ENCODE measurements around the gene SUN1.

Gene SUN1

DNA sequence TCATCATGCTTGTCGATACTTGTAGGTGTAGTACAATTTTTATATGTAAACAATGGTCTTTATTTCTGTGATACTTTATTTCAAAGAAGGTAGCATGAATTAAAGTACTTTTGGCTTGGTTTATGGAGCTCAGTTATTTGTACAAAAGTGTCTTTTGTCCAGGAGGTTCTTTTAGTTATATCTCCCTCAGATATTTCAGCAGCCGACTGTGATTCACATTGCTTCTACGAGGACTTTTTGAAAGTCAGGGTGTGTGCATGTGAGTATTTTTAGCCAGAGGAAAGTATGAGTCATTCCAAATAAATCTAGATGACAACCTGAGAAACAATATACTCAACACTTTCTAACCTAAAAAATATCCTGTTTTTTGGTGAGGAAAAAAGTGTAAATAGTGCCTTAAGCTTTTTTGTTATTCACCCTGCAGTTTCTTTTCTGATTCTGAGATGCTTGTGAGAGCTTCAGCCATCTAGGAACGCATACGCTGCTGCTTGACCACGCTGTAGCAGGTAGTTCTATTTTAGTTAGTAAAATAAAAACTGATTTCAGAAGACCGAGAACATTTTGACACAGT lies 595 bp upstream of the SUN1 start:
- peak; percentile 67 for DNase-seq (ENCODE audit: extremely low read depth, low read depth)
- TF ChIP-seq, protein P1, sequence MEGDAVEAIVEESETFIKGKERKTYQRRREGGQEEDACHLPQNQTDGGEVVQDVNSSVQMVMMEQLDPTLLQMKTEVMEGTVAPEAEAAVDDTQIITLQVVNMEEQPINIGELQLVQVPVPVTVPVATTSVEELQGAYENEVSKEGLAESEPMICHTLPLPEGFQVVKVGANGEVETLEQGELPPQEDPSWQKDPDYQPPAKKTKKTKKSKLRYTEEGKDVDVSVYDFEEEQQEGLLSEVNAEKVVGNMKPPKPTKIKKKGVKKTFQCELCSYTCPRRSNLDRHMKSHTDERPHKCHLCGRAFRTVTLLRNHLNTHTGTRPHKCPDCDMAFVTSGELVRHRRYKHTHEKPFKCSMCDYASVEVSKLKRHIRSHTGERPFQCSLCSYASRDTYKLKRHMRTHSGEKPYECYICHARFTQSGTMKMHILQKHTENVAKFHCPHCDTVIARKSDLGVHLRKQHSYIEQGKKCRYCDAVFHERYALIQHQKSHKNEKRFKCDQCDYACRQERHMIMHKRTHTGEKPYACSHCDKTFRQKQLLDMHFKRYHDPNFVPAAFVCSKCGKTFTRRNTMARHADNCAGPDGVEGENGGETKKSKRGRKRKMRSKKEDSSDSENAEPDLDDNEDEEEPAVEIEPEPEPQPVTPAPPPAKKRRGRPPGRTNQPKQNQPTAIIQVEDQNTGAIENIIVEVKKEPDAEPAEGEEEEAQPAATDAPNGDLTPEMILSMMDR (IDR thresholded peaks at IDR 0.05; ENCODE audit: low read depth, low read length), result no peak

DNA sequence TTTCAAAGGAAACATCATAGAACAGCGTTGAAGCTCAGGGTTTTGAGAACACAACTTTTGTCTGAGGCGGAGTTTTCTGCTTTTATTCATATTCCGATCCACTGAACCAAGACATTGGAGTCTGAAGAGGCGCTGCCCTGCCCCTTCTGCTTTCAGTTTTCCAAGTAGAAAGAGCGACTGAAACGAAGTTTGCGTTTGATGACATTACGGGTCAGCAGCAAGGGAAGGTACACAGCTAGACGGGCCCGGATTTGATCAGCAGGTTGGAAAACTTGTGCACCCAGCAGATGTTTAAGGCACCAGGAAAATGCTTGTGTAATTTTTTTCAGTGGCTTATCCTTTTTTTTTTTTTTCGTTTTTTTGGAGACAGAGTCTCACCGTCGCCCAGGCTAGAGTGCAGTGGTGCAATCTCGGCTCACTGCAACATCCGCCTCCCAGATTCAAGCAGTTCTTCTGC lies 720 bp downstream of the SUN1 start:
- TF ChIP-seq, protein P1 (IDR thresholded peaks at IDR 0.05; ENCODE audit: low read depth, low read length), result no peak
- DNase-seq (ENCODE audit: extremely low read depth, low read depth), result no peak

DNA sequence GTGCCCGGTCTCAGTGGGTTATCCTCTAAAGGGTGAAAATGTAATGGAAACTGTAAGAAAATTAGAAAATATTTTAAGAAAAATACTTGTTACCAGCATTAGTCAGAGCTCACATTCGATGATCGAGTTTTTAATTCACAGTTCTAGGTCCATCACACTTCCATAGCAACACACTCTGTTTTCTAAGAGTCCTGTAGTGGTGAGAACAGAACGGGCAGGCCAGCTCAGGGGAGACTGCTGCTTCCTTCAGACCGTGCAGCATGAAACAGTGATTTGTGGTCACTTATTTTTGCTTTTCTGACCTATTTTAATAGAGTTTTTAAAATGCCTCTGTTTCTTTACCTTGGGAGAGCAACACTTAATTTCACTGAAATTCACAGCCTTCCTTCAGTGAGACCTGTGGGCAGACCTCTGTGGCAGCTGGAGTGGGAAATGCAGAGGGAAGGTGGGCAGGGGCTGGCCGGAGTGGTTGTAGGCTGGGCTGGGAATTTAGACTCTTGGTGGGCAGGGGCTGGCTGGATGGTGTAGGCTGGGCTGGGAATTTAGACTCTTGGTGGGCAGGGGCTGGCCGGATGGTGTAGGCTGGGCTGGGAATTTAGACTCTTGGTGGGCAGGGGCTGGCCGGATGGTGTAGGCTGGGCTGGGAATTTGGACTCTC lies 1.5 kb downstream of the SUN1 start:
- TF ChIP-seq, protein P1 (IDR thresholded peaks at IDR 0.05; ENCODE audit: low read depth, low read length), result no peak
- no peak for DNase-seq (ENCODE audit: extremely low read depth, low read depth)

DNA sequence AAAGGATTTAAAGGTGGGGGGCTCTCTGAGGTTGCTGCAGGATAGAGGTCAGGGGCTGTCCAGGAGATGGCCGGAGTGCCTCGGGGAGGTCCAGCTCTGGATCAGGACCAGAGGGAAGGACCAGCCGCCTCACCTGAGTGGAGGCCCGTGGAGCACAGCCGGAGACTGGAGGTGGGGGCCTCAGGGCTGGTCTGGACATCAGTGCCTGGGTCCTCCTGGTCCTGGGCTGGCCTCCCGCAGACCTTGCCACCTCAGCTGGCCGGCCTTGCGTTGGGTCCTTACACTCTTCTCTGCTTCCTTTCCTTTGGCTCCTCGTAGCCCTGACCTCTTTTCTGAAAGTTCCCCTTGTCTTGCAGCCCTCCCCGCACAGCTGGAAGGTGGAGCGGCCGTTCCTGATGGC lies 2.0 kb downstream of the SUN1 start:
- TF ChIP-seq, protein P1 (IDR thresholded peaks at IDR 0.05; ENCODE audit: low read depth, low read length), result no peak
- DNase-seq (ENCODE audit: extremely low read depth, low read depth), result no peak

DNA sequence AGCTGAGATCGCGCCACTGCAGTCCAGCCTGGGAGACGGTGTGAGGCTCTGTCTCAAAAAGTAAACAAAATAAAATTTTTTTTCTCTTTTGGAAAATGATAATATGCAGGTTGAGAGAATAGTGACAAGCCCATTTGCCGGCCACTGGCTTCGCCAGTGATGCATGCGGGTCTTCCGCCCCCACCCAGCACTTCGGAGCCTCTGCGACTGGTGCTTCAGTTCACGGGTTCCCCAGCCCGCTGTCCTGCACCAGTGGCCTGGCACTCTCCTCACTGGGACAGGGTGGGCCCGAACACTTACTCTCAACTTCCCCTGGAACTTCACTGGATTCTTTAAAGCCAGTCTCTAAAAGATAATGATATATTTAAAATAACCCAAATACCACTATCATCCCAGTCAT lies 2.7 kb downstream of the SUN1 start:
- TF ChIP-seq, protein P1 (IDR thresholded peaks at IDR 0.05; ENCODE audit: low read depth, low read length), result no peak
- no peak for DNase-seq (ENCODE audit: extremely low read depth, low read depth)

DNA sequence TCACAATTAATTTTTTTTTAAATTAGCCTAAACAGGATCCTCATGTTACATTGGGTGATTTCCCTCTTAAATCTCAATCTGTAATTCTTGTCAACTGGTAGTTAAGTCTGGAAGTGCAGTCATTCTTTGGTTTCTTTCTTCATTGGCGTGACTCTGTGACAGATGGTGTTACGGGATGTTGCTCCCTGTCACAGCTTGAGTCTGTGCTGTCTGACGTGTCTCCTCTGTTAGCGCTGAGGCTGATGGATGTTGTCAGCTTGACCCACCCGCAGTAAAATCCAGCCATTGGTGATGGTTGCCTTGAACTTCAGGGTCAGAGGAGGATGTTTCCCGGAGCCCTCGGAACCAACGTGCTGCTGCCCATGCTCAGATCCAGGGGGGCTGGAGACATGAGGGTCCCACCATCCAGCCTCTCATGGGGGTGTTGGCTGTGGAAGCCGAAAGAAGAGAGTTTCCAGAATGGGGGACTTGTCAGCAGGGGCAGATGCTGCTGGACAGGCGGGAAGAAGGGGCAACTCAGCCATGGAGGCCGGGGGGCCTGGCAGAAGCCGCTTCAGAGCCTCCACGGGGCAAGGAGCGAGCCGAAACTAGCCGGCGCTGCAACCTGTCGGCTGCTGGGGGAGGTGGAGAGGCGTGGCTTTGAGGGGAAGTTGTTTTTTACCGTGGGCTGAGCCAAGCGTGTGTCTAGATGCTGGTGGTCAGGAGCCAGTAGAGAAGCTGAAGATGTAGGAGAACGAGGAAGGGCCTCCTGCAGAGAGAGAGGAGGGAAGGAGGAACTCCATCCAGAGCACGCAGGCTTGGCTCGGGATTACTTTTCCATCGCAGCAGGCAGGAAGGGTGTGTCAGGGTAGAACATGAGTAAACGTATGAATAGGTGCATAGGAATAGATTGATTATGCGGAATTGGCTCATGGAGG lies 3.5 kb downstream of the SUN1 start:
- no peak for DNase-seq (ENCODE audit: extremely low read depth, low read depth)
- TF ChIP-seq, protein P1 (IDR thresholded peaks at IDR 0.05; ENCODE audit: low read depth, low read length), result no peak

DNA sequence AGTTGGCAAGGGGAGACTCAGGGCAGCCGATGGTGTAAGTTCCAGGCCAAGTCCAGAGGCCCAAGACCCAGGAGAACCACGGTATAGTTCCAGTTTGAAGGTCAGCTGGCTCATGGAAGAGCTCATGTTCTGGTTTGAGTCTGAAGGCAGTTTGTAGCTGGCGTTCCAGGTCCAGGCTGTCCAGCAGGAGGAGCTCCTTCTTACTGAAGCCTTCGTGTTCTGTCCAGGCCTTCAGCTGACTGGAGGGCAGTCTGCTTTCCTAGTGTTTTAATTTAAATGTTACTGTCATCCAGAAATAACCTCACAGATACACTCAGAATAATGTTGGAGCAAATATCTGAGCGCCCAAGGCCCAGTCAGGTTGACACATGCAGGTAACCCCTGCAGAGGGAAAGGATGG lies 4.2 kb downstream of the SUN1 start:
- no peak for DNase-seq (ENCODE audit: extremely low read depth, low read depth)
- TF ChIP-seq, protein P1 (IDR thresholded peaks at IDR 0.05; ENCODE audit: low read depth, low read length), result peak; percentile 57

All from AG09319 (cell line).